HL-60/S4 (cell line): ENCODE results near the gene MCRS1.

Source experiments
- in situ Hi-C: fragments of 300-500 bp; cut with MboI; formaldehyde crosslinking; loops from 2 replicates; pipeline ENCODE4 v1.14.3; 2022; ENCODE audit warnings: low sequenced_read_pairs

Gene MCRS1

GRCh38 chr12:49556391-49557186 lies 11.4 kb downstream of the MCRS1 start:
- in situ Hi-C loops: no loop called here

GRCh38 chr12:49555631-49556390 lies 12.1 kb downstream of the MCRS1 start:
- in situ Hi-C loops: no loop called here

GRCh38 chr12:49554266-49554665 lies 13.7 kb downstream of the MCRS1 start:
- in situ Hi-C loops: no loop called here

- in situ Hi-C loops: no loop called here
These were observed 14.3 kb downstream of the MCRS1 start for GRCh38 chr12:49553512-49554088.

- in situ Hi-C loops: no loop called here
These were observed 15.0 kb downstream of the MCRS1 start for GRCh38 chr12:49552899-49553298.

GRCh38 chr12:49552425-49552824 lies 15.5 kb downstream of the MCRS1 start:
- in situ Hi-C loops: no loop called here

- in situ Hi-C loops: no loop called here
These were observed 15.9 kb downstream of the MCRS1 start for GRCh38 chr12:49552014-49552413.

GRCh38 chr12:49550693-49551252 lies 17.2 kb downstream of the MCRS1 start:
- in situ Hi-C loops: no loop called here

GRCh38 chr12:49549735-49550692 lies 17.9 kb downstream of the MCRS1 start:
- in situ Hi-C loops: no loop called here

- in situ Hi-C loops: no loop called here
These were observed 18.9 kb downstream of the MCRS1 start for GRCh38 chr12:49548822-49549648.

- in situ Hi-C loops: no loop called here
These were observed 19.5 kb downstream of the MCRS1 start for GRCh38 chr12:49548481-49548821.

GRCh38 chr12:49547090-49547690 lies 20.8 kb downstream of the MCRS1 start:
- in situ Hi-C loops: no loop called here

GRCh38 chr12:49546481-49546880 lies 21.5 kb downstream of the MCRS1 start:
- in situ Hi-C loops: no loop called here

- in situ Hi-C loops: no loop called here
These were observed 22.1 kb downstream of the MCRS1 start for GRCh38 chr12:49545815-49546214.

GRCh38 chr12:49543914-49544815 lies 23.8 kb downstream of the MCRS1 start:
- in situ Hi-C loops: no loop called here

GRCh38 chr12:49543221-49543913 lies 24.6 kb downstream of the MCRS1 start:
- in situ Hi-C loops: no loop called here

GRCh38 chr12:49542592-49543160 lies 25.3 kb downstream of the MCRS1 start:
- in situ Hi-C loops: no loop called here
